ENCODE measurements around the gene PKHD1. TPM values are rescaled to one million over a fixed set of nuclear protein-coding genes. Genes with fewer than 3 reads are reported as not detected.

Gene PKHD1
- total and polyA plus RNA-seq, 2 donors (not counting 1 experiment from before 2014, with no cell fraction given), result not detected

DNA sequence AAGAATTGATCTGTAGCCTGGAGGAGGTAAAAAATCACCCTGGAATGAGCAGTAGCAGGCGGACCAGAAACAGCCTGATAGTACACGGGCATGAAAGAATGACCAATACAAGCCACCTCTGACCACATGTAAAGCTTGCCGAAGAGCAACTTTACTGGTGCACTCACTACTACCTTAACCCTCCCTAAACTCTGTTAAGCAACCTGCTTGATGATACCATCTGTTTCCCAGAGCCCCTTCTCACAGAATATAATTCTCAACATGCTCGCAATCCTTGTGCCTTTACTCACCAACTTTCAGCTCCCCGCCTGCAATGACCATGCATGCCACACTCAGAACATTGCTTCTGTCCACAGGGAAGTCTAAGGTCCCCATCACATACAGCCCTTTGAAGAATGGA lies 296.5 kb downstream of the PKHD1 start:
- DNase-seq (no peak), ATAC-seq (ENCODE audit: low read depth) (no peak)
- peaks cover 3% of the 10 kb centered on the region for H3K9me3 Mint-ChIP-seq (ENCODE audit: insufficient read depth)
- Histone ChIP-seq H3K36me3 (replicated peaks in 1 of 2; ENCODE audit: control extremely low read depth in 1 of 2, control insufficient read depth in 1 of 2, extremely low read depth in 1 of 2, insufficient read depth in 2 of 2, low read length in 1 of 2) (no peaks in the 10 kb centered on the region), H3K27ac (ENCODE audit: low read length in 2 of 2) (no peak overlapping the region), H4K20me1 (ENCODE audit: control insufficient read depth, insufficient read depth, low read length, poor library complexity, severe bottlenecking) (no peaks in the 10 kb centered on the region), H2AFZ (ENCODE audit: insufficient read depth, low read depth, low read length, poor library complexity, severe bottlenecking) (no peak overlapping the region), H3K4me2 (replicated peaks; ENCODE audit: low read depth, low read length, poor library complexity, severe bottlenecking) (no peak overlapping the region), H3K4me3 (ENCODE audit: control extremely low read depth in 1 of 5, extremely low read depth in 1 of 5, insufficient read depth in 1 of 5, low read depth in 2 of 5, low read length in 4 of 5) (no peak overlapping the region), H3K27me3 (replicated peaks in 1 of 4; ENCODE audit: control extremely low read depth in 1 of 4, control insufficient read depth in 3 of 4, insufficient read depth in 4 of 4, low read length in 3 of 4) (no peaks in the 10 kb centered on the region), H3K9me3 (ENCODE audit: control extremely low read depth in 1 of 3, control insufficient read depth in 2 of 3, insufficient read depth in 1 of 3, low read length in 2 of 3) (no peaks in the 10 kb centered on the region), H3K9ac (ENCODE audit: low read length) (no peak overlapping the region), H3K79me2 (ENCODE audit: control insufficient read depth, insufficient read depth, low read length) (no peaks in the 10 kb centered on the region), H3K4me1 (ENCODE audit: control insufficient read depth in 2 of 2, insufficient read depth in 2 of 2, low read length in 2 of 2) (no peaks in the 10 kb centered on the region)
- WGBS (ENCODE audit: insufficient coverage), result 79% methylated on average over 5 of the region's 5 CpGs
- H3K27ac Mint-ChIP-seq, result no peak overlapping the region
- no peak overlapping the region for H3K4me3 Mint-ChIP-seq
- H3K27me3 Mint-ChIP-seq, result no peaks in the 10 kb centered on the region
- TF ChIP-seq EZH2 (IDR thresholded peaks at IDR 0.05; ENCODE audit: borderline replicate concordance, insufficient read depth, low read depth, low read length, poor library complexity, severe bottlenecking), result no peak
- TF ChIP-seq, protein P1, sequence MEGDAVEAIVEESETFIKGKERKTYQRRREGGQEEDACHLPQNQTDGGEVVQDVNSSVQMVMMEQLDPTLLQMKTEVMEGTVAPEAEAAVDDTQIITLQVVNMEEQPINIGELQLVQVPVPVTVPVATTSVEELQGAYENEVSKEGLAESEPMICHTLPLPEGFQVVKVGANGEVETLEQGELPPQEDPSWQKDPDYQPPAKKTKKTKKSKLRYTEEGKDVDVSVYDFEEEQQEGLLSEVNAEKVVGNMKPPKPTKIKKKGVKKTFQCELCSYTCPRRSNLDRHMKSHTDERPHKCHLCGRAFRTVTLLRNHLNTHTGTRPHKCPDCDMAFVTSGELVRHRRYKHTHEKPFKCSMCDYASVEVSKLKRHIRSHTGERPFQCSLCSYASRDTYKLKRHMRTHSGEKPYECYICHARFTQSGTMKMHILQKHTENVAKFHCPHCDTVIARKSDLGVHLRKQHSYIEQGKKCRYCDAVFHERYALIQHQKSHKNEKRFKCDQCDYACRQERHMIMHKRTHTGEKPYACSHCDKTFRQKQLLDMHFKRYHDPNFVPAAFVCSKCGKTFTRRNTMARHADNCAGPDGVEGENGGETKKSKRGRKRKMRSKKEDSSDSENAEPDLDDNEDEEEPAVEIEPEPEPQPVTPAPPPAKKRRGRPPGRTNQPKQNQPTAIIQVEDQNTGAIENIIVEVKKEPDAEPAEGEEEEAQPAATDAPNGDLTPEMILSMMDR (IDR thresholded peaks at IDR 0.05), result no peak
- intact Hi-C loops (cut with micrococcal nuclease), result no loop called here
- ChIA-PET CTCF (no interaction called here), POLR2A (no interaction called here)
- H3K4me1 Mint-ChIP-seq, result no peaks in the 10 kb centered on the region

DNA sequence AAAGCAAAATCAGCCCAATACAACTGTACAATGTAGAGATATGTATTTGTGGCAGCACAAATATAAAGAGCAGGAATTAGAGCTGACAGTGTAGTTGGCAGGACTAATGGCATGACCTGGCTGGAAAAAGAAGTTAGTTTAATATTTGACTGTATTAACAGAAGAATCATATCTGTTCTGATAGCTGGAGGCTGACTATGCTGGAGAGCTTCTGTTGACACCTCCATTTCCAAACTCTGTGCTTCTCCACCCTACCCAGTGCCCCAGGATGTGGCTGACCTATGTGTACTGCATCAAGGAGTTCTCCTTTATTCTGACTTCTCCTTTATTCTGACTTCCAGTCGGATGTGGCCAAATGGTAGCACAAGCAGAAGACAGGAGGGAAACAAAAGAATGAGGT lies 299.3 kb downstream of the PKHD1 start:
- H3K27ac ChIP-seq (ENCODE audit: low read length in 2 of 2), result no peak overlapping the region
- no peaks in the 10 kb centered on the region for H3K79me2 ChIP-seq (ENCODE audit: control insufficient read depth, insufficient read depth, low read length)
- no peaks in the 10 kb centered on the region for H3K9me3 Mint-ChIP-seq (ENCODE audit: insufficient read depth)
- no peaks in the 10 kb centered on the region for H3K27me3 Mint-ChIP-seq
- intact Hi-C loops (cut with micrococcal nuclease), result no loop called here
- no peak overlapping the region for H3K9ac ChIP-seq (ENCODE audit: low read length)
- no peaks in the 10 kb centered on the region for H3K27me3 ChIP-seq (replicated peaks in 1 of 4; ENCODE audit: control extremely low read depth in 1 of 4, control insufficient read depth in 3 of 4, insufficient read depth in 4 of 4, low read length in 3 of 4)
- H4K20me1 ChIP-seq (ENCODE audit: control insufficient read depth, insufficient read depth, low read length, poor library complexity, severe bottlenecking), result no peaks in the 10 kb centered on the region
- ATAC-seq (ENCODE audit: low read depth) (no peak), DNase-seq (no peak)
- WGBS (ENCODE audit: insufficient coverage), result no CpG with 5 or more reads among the region's 1 CpG
- no peak for TF ChIP-seq EZH2 (IDR thresholded peaks at IDR 0.05; ENCODE audit: borderline replicate concordance, insufficient read depth, low read depth, low read length, poor library complexity, severe bottlenecking)
- TF ChIP-seq, protein P1 (IDR thresholded peaks at IDR 0.05), result no peak
- ChIA-PET POLR2A (no interaction called here), CTCF (no interaction called here)
- no peak overlapping the region for H3K4me2 ChIP-seq (replicated peaks; ENCODE audit: low read depth, low read length, poor library complexity, severe bottlenecking)
- no peak overlapping the region for H2AFZ ChIP-seq (ENCODE audit: insufficient read depth, low read depth, low read length, poor library complexity, severe bottlenecking)
- H3K4me3 ChIP-seq (ENCODE audit: control extremely low read depth in 1 of 5, extremely low read depth in 1 of 5, insufficient read depth in 1 of 5, low read depth in 2 of 5, low read length in 4 of 5), result no peak overlapping the region
- H3K9me3 ChIP-seq (ENCODE audit: control extremely low read depth in 1 of 3, control insufficient read depth in 2 of 3, insufficient read depth in 1 of 3, low read length in 2 of 3), result no peaks in the 10 kb centered on the region
- H3K4me1 ChIP-seq (ENCODE audit: control insufficient read depth in 2 of 2, insufficient read depth in 2 of 2, low read length in 2 of 2), result no peaks in the 10 kb centered on the region
- H3K36me3 ChIP-seq (replicated peaks in 1 of 2; ENCODE audit: control extremely low read depth in 1 of 2, control insufficient read depth in 1 of 2, extremely low read depth in 1 of 2, insufficient read depth in 2 of 2, low read length in 1 of 2), result no peaks in the 10 kb centered on the region
- no peaks in the 10 kb centered on the region for H3K4me1 Mint-ChIP-seq
- H3K27ac Mint-ChIP-seq, result no peak overlapping the region
- H3K4me3 Mint-ChIP-seq, result no peak overlapping the region

Data from B cell (primary cell).